VCaP (cell line): ENCODE measurements around the gene DOK7.
"Not testable (repeated sequence)": the region's sequence is repeated elsewhere in the genome, so short reads cannot be mapped to it uniquely, and the experiment has no call there.

Source experiments
- H3K27ac ChIP-seq: fragments of 450-650 bp; 2 replicates; pipeline ENCODE4 v1.5.1; 2017
- TF ChIP-seq, protein P1 (sequence below): fragments of 450-650 bp; conservative IDR thresholded peaks from 2 replicates; pipeline ENCODE4 v1.5.1; 2017; ENCODE audit warnings: mild to moderate bottlenecking, moderate library complexity

The DOK7 gene

DNA sequence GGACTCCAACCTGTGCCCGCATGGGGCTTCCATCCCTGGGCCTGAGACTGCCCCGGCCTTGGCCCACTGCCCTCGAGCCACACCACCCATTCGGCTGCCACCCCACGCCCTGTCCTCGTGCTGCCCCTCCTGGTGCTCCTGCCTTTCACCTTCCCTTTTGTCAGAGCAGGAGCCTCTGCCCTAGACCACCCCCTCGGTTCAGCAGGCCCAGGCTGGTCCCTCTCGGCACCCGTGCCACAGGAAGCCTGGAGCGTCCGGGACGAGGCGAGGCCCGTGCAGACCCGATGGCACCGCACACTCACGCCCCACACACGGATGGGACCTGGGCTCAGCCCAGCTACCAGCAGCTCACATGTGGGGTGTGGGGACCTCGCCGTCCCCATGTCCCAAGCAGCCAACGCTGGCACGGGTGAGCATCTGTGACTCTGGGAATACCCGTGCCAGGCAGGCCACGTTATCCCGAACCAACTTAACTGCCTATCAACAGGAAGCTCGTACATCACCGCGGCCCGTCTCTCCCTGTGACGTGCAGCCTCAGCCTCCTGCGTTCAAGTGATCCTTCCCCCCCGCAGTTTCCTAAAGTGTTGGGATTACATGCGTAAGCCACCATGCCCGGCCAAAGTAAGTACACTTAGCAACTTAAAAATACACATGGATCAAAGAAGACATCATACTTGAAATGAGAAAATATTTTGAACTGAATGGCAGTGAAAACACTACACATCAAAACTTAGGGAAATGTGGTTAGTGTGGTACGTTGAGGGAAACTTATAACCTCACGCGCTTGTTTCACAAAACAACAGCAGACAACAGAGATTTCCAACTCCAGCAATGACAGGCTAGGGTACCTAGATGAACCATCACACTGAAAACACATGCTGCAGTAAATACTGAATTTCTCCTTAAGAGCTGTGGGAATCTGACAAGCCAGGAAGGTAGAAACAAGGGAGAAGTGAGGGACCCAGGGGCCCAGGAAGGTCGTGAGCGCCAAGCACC lies 40.1 kb downstream of the DOK7 start:
- TF ChIP-seq, protein P1, sequence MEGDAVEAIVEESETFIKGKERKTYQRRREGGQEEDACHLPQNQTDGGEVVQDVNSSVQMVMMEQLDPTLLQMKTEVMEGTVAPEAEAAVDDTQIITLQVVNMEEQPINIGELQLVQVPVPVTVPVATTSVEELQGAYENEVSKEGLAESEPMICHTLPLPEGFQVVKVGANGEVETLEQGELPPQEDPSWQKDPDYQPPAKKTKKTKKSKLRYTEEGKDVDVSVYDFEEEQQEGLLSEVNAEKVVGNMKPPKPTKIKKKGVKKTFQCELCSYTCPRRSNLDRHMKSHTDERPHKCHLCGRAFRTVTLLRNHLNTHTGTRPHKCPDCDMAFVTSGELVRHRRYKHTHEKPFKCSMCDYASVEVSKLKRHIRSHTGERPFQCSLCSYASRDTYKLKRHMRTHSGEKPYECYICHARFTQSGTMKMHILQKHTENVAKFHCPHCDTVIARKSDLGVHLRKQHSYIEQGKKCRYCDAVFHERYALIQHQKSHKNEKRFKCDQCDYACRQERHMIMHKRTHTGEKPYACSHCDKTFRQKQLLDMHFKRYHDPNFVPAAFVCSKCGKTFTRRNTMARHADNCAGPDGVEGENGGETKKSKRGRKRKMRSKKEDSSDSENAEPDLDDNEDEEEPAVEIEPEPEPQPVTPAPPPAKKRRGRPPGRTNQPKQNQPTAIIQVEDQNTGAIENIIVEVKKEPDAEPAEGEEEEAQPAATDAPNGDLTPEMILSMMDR = no peak
- no peak overlapping the region for H3K27ac ChIP-seq

DNA sequence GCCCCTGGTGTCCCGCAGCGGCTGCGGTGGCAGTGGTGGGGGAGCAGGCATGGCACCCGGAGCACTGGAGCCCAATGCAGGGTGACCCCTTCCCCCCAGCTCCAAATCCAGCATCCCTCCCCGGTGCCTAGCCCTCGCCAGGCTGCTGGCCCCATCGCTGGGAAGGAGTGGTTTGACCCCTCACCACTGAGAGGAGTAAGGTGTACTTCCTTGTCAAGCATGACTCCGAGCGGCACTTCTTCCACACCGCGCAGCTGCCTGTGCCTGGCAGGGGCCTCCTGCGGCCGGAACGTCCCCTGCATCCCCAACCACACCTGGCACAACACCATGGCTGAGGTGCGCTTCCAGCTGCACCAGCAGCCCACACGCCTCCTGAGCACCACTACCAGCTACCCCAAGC lies 42.1 kb downstream of the DOK7 start:
- TF ChIP-seq, protein P1 = no peak
- H3K27ac ChIP-seq = no peak overlapping the region

DNA sequence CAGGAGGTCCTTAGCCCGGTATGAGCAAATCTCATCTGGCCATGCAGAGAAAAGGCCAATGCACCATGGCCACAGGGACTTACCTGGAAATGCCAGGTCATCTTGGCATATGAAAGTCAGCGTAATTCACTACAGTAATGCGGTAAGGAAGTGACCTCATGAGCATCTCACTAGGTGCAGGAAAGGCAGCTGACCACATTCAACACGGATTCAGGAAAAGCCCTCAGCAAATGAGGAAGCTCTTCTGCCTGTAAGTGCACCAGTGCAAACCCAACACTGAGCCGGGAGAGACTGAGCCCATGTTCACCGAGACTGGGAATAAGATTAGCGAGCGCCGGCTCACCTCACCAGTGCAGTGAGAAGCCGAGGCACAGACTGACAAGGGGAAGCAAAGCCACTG lies 45.4 kb downstream of the DOK7 start:
- H3K27ac ChIP-seq = no peak overlapping the region
- TF ChIP-seq, protein P1 = no peak

DNA sequence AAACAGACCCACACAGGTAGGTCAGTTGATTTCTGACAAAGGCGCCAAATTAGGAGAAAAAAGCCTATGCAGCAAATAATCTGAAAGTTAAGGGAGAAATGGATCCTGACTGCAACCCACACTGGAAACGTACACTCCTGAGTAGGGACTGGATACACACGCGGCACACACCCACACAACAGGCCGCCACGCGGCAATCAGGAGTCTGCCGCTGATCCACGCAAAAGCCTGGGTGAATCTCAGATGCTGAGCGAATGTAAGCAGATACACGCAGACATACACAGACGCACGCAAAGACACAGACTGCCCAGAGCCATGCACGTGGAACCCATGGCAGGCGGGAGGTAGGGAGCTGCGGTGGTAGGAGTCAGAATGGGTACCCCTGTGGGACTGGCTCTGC lies 47.4 kb downstream of the DOK7 start:
- TF ChIP-seq, protein P1 = no peak
- H3K27ac ChIP-seq = no peak overlapping the region

DNA sequence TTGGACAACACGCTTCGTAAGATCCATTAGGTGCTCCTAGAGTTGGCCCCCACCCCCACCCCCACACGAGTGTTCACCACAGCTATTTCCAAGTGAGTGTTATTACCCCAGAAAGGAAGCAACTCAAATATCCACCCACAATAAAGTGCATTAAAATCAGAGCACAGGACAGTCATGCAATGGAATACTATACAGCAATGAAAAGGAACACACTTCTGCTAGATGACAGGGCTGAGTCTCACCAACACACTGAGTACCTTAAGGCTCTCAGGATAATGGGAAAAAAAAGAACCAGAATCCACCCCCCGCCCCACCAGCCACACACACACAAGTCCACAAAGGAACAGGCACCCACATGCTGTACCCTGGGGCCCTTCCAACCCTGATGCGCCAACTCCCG lies 48.1 kb downstream of the DOK7 start:
- H3K27ac ChIP-seq = no peak overlapping the region
- TF ChIP-seq, protein P1 = no peak

DNA sequence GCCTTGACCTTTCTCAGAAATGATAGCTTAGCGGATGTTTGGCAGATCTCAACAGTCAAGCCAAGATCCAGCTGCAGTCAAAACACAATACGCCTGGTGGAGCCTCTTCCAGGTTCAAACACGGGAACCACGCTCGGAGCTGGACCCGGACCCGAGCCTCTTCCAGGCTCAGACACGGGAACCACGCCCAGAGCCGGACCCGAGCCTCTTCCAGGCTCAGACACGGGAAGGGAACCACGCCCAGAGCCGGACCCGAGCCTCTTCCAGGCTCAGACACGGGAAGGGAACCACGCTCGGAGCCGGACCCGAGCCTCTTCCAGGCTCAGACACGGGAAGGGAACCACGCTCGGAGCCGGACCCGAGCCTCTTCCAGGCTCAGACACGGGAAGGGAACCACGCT lies 48.5 kb downstream of the DOK7 start:
- not testable (repeated sequence) for H3K27ac ChIP-seq

DNA sequence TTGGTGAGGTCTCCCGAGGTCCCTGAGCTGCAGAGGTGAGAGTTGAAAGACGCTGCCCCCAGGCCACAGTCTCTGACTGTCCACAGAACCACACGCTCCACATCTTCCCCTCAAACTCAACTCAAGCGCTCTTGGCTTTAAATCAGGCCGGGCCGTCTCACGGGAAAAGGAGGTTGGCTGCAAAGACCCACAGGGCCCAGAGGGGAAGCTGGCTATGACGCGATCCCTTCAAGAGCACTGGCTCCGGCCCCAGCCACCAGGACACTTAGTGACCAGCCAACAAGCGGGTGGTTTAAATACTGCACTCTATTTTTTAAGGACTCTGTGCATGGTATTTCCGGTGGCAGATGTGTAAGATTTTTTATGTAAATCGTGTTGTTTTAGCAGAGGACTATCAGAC lies 49.2 kb downstream of the DOK7 start:
- TF ChIP-seq, protein P1 = no peak

DNA sequence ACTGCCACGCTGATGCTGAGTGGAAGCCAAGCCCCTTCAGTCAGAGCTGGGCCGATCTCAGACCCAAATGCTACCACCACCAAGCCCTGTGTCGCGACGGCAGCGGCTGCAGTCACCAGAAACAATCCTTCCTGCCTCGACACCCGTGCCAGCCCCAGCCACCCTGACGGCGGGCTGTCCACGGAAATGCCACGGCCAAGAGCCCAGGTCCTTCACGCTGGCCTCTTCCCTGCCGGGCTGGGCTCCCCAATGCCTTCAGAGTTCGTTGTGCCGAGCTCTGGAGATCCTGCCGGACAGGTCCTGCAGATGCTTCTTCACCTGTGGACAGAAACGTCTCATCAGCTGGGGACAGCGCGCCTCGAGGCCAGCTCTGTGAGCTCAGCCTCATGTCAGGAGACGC lies 49.6 kb downstream of the DOK7 start:
- H3K27ac ChIP-seq = no peak overlapping the region
- TF ChIP-seq, protein P1 = no peak

More for the DNA sequence above, 49.2 kb downstream of the DOK7 start:
- no peak overlapping the region for H3K27ac ChIP-seq
